Lower lobe of right lung (tissue), 2 donors: ENCODE results near the gene POLR2H. TPM values are rescaled to one million over a fixed set of nuclear protein-coding genes. Genes with fewer than 3 reads are reported as not detected.

Source experiments
- ATAC-seq, 2 donors: fragments of 200-7000 bp; cut with Tn5 transposase; one replicate each; pipeline ENCODE4 v1.9.1; 2020 to 2022; ENCODE audit warnings: mild to moderate bottlenecking in 2 of 2, moderate library complexity in 2 of 2
- DNase-seq: peaks from one replicate; pipeline ENCODE4 v3.0.0-alpha.2; 2020
- H3K27ac ChIP-seq: fragments of 200-600 bp; one replicate; pipeline ENCODE4 v1.8.0; 2022
- H3K27me3 ChIP-seq: fragments of 200-600 bp; one replicate; pipeline ENCODE4 v1.8.0; 2022; ENCODE audit warnings: low read depth
- H3K36me3 ChIP-seq: fragments of 200-600 bp; one replicate; pipeline ENCODE4 v1.8.0; 2022; ENCODE audit warnings: mild to moderate bottlenecking
- H3K4me1 ChIP-seq: fragments of 200-600 bp; one replicate; pipeline ENCODE4 v1.8.0; 2022
- H3K4me3 ChIP-seq: fragments of 200-600 bp; one replicate; pipeline ENCODE4 v1.8.0; 2022; ENCODE audit warnings: mild to moderate bottlenecking
- H3K9me3 ChIP-seq: fragments of 200-600 bp; one replicate; pipeline ENCODE4 v1.8.0; 2022
- intact Hi-C: fragments of 100-400 bp; cut with DNase I; formaldehyde crosslinking; loops from one replicate; pipeline ENCODE4 v1.11.0; 2022
- total RNA-seq: library from RNA; stranded (reverse); fragmentation: NEBNext Ultra II Directional; extraction: Animal tissue kit (Norgen Biotek cat#: 25700); gene quantifications from one replicate; pipeline ENCODE4 v1.2.1, GENCODE V29; 2021
- TF ChIP-seq, protein P1 (sequence below): fragments of 200-600 bp; IDR thresholded peaks from one replicate; pipeline ENCODE4 v1.8.0; 2022; ENCODE audit warnings: antibody characterized with exemption, mild to moderate bottlenecking
- donor health status: DM: no; HTN: yes; CAD: no; lungs with severe emphysema.

Gene POLR2H
- total RNA-seq, 1 donor from 2014 or later, result 53.3 TPM

GRCh38 chr3:184380627-184381260 is 19.2 kb downstream of the POLR2H start:
- TF ChIP-seq, protein P1, sequence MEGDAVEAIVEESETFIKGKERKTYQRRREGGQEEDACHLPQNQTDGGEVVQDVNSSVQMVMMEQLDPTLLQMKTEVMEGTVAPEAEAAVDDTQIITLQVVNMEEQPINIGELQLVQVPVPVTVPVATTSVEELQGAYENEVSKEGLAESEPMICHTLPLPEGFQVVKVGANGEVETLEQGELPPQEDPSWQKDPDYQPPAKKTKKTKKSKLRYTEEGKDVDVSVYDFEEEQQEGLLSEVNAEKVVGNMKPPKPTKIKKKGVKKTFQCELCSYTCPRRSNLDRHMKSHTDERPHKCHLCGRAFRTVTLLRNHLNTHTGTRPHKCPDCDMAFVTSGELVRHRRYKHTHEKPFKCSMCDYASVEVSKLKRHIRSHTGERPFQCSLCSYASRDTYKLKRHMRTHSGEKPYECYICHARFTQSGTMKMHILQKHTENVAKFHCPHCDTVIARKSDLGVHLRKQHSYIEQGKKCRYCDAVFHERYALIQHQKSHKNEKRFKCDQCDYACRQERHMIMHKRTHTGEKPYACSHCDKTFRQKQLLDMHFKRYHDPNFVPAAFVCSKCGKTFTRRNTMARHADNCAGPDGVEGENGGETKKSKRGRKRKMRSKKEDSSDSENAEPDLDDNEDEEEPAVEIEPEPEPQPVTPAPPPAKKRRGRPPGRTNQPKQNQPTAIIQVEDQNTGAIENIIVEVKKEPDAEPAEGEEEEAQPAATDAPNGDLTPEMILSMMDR, result no peak
- no peaks in the 10 kb centered on the region for H3K36me3 ChIP-seq
- H3K4me3 ChIP-seq, result peak overlapping the region; percentile 53
- intact Hi-C loops, result no loop called here
- no peaks in the 10 kb centered on the region for H3K9me3 ChIP-seq
- peak overlapping the region; percentile 0 for H3K27ac ChIP-seq
- ATAC-seq, result peak; percentile 9 to 25
- H3K27me3 ChIP-seq, result peaks cover 28% of the 10 kb centered on the region
- no peak for DNase-seq
- peaks cover 20% of the 10 kb centered on the region for H3K4me1 ChIP-seq

GRCh38 chr3:184381261-184382224 is 20.0 kb downstream of the POLR2H start:
- Histone ChIP-seq H3K36me3 (no peaks in the 10 kb centered on the region), H3K27me3 (peaks cover 32% of the 10 kb centered on the region), H3K4me1 (peaks cover 20% of the 10 kb centered on the region), H3K27ac (peak overlapping the region; percentile 0), H3K4me3 (peak overlapping the region; percentile 53), H3K9me3 (no peaks in the 10 kb centered on the region)
- intact Hi-C loops, result no loop called here
- DNase-seq (no peak), ATAC-seq (peak; percentile 22 to 39)
- TF ChIP-seq, protein P1, result no peak

GRCh38 chr3:184382326-184383032 is 21.0 kb downstream of the POLR2H start:
- TF ChIP-seq, protein P1, result no peak
- H3K4me3 ChIP-seq, result no peak overlapping the region
- H3K36me3 ChIP-seq, result no peaks in the 10 kb centered on the region
- ATAC-seq (no peak), DNase-seq (no peak)
- H3K27ac ChIP-seq, result no peak overlapping the region
- intact Hi-C loops, result no loop called here
- peaks cover 35% of the 10 kb centered on the region for H3K27me3 ChIP-seq
- H3K9me3 ChIP-seq, result no peaks in the 10 kb centered on the region
- peaks cover 20% of the 10 kb centered on the region for H3K4me1 ChIP-seq

DNA sequence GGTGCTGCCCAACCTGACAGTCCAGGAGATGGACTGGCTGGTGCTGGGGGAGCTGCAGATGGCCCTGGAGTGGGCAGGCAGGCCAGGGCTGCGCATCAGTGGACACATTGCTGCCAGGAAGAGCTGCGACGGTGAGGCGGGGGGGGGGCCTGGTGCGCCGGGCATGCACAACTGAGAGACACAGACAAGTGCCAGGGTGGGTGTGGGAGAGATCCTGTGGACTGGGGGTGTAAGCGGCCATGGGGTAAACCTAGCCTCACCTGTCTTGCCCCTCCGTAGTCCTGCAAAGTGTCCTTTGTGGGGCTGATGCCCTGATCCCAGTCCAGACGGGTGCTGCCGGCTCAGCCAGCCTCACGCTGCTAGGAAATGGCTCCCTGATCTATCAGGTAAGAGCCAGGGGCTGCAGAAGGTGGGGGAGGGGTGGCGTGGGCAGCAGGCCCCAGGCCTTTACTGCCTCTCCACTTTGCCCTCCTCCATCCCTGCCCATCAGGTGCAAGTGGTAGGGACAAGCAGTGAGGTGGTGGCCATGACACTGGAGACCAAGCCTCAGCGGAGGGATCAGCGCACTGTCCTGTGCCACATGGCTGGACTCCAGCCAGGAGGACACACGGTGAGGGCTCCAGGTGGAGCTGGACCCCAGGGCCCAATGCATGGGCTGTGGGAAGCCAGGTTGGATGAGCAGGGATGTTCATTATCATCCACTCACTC is 21.7 kb downstream of the POLR2H start:
- no peak overlapping the region for H3K4me3 ChIP-seq
- intact Hi-C loops, result no loop called here
- H3K27me3 ChIP-seq, result peaks cover 32% of the 10 kb centered on the region
- H3K4me1 ChIP-seq, result peaks cover 15% of the 10 kb centered on the region
- H3K36me3 ChIP-seq, result no peaks in the 10 kb centered on the region
- H3K9me3 ChIP-seq, result no peaks in the 10 kb centered on the region
- DNase-seq, result no peak
- H3K27ac ChIP-seq, result no peak overlapping the region
- TF ChIP-seq, protein P1, result no peak
- ATAC-seq, result no peak

GRCh38 chr3:184384342-184384741 is 22.8 kb downstream of the POLR2H start:
- Histone ChIP-seq H3K27me3 (peaks cover 24% of the 10 kb centered on the region), H3K9me3 (no peaks in the 10 kb centered on the region), H3K4me3 (no peak overlapping the region), H3K36me3 (no peaks in the 10 kb centered on the region), H3K27ac (no peak overlapping the region), H3K4me1 (peaks cover 15% of the 10 kb centered on the region)
- DNase-seq (no peak), ATAC-seq (no peak)
- intact Hi-C loops, result no loop called here
- TF ChIP-seq, protein P1, result no peak
